Stimulated activated CD4-positive, alpha-beta T cell treated with anti-CD3 and anti-CD28 coated beads, Interleukin-4, amount 100 ng/mL, for 48 hours (primary cell): ENCODE data around the gene ANKRD16.
"Not testable (repeated sequence)": the region's sequence is repeated elsewhere in the genome, so short reads cannot be mapped to it uniquely, and the experiment has no call there.

Source experiments
- DNase-seq, 2 donors: peaks; one replicate each; pipeline ENCODE4 v3.0.0-alpha.2; 2020; ENCODE audit warnings: low read depth in 2 of 2

Gene ANKRD16

GRCh38 chr10:5889624-5890451, at the start of gene ANKRD16, which contains the start of gene FBH1:
TSS of gene ANKRD16 (minus strand) at chr10:5889893. CDS start at chr10:5889354, 539 bp downstream.
TSS of gene FBH1 (plus strand) at chr10:5890243. CDS start at chr10:5890346, 103 bp downstream.
- peak; percentile 97 to 98 for DNase-seq

DNA sequence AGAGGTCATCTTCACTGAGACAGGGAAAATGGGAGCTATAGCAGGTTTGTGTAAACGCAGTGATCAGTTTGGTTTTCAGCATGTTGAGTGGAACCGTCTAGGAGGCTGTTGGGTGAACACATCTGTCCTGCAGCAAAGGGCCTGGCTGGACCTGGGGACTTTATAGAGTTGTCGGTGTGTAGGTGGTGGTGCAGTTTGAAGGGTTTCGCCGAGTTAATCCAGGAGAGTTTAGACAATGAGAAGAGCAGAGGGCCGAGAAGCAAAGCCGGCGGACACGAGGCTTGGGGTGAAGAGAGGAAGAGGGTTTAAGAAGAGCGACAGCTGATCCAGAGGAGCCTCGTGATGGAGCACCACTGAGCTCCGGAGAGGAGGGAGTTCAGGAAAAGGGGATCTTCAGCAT, 48.6 kb upstream of the ANKRD16 start:
- no peak for DNase-seq

GRCh38 chr10:5937016-5937415, 47.3 kb upstream of the ANKRD16 start:
- no peak for DNase-seq

DNA sequence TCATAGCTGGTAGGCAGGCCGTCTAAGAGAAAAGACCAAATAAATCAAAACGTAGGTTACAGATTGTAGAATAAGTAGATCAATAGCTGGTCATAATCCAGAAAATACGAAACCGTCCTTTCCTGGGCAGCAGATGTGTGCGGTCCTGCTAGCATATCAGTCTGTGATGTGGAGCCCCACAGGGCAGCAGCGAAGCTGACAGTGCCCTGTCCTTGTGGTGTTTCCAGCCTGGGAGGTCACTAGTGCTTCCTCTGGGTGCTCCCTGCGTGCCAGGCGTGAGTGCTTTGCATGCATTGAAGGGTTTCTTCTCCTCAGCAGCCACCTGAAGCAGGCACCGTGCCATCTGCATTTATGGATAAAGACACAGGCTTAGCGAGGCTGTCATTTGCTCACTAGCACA, 45.9 kb upstream of the ANKRD16 start:
- no peak for DNase-seq

- DNase-seq, result no peak
Measured at GRCh38 chr10:5933909-5934546, 44.3 kb upstream of the ANKRD16 start.

- no peak for DNase-seq
Measured at GRCh38 chr10:5932345-5932744, 42.7 kb upstream of the ANKRD16 start.

DNA sequence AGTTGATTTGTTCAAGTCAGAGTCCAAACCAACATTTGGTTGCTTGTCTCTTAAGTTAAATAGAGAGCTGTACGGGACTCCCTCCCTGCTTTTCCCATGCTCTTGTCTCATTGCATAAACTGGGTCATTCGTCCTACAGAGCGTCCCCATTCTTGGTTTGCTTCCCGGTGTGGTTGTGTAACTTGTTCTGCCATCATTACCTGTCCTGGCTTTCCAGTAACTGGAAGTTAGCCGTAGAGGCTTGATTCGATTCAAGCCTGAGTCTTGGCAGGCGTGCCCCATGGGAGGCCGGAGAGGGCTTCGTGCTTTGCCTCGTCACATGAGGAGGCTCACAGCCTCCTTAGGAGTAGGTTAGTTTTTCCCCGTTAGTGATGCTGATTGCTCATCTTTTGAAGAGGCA, 40.6 kb upstream of the ANKRD16 start:
- no peak for DNase-seq

DNA sequence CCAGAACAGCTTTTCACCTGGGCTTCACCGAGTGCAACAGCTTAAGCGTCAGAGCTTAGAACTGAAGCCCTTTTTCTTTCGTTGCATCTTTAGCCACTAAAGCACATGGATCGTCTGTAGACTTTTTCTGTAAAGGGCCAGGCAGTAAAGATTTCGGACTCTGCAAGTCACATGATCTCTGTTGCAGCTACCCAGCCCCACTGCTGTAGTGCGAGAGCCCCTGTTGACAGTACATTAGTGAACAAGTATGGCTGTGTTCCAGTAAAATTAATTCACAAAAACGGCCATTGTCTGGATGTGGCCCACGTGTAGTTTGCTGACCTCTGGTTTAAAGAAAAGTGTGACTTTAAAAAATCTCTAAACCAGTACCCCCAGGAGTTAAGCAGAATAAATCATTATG, 39.7 kb upstream of the ANKRD16 start:
- DNase-seq, result no peak

DNA sequence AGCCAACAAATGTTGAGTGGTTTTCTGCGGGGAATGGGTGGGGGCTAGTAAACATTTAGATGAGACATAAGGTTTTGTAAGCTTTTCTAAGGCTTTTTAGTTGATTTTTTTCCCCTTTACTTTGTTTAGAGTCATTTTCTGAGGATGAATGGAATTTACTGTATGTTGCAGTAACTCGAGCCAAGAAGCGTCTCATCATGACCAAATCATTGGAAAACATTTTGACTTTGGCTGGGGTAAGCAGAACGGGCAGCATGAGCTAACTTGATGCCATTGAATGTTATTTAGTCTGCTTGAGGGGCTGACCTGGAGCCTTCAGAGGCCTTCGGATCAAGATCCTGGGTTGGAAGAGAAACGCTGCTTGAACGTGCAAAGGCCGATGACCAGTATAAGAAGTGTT, 37.6 kb upstream of the ANKRD16 start:
- DNase-seq, result no peak

GRCh38 chr10:5924889-5925288, 35.2 kb upstream of the ANKRD16 start:
- DNase-seq, result no peak

DNA sequence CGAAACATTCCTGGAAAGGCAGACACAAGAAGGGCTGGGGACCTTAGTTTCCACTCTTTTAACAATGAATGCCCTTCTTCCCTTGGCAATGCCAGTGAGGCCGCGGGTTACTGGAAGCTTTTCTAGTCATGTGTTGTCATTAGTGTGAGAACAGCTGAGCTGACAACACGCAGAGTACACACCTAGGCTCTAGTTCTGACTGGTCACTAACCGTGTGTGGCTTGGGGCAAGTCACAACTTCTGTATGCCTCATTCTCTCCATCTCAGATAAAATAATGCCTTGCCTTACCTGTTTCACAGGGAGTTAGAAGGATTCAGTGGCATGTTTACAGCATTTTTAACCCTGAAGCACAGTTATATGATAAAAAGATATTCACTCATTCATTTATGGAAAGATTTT, 32.1 kb upstream of the ANKRD16 start:
- DNase-seq, result no peak

GRCh38 chr10:5919568-5919967, 29.9 kb upstream of the ANKRD16 start:
- no peak for DNase-seq

GRCh38 chr10:5918763-5919162, 29.1 kb upstream of the ANKRD16 start:
- DNase-seq, result no peak

DNA sequence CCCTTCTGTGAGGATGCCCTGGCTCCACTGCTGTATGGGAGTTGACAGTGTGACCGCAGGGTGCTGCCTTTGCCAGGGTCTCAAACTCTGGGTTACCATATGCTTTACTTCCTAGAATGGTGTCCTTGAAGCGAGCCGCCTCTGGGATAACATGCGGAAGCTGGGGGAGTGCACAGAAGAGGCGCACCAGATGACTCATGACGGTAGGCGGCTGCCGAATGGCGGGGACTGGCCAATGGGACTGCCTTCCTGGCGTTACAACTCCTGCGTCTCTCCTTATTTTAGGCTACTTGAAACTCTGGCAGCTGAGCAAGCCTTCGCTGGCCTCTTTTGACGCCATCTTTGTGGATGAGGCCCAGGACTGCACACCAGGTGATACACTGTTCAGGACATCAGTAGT, 27.6 kb upstream of the ANKRD16 start:
- no peak for DNase-seq

GRCh38 chr10:5915451-5915850, 25.8 kb upstream of the ANKRD16 start:
- no peak for DNase-seq

DNA sequence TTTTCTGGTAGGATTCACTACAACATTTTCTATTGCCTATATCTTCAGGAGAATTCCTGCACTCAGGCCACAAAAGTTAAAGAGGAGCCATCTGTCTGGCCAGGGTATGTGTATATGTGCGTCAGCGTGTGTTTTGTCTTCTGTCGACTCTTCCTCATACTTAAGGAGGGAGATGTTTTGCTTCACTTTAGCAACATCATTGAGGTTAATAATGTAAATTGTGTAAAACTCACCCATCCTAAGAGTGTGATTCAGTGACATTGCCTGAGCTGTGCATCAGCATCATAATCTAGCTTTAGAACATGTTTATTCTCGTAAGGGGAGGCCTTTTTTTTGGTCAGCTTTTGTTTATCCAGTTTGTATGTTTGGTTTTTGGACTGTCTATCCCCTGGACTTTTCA, 24.0 kb upstream of the ANKRD16 start:
- DNase-seq, result no peak

DNA sequence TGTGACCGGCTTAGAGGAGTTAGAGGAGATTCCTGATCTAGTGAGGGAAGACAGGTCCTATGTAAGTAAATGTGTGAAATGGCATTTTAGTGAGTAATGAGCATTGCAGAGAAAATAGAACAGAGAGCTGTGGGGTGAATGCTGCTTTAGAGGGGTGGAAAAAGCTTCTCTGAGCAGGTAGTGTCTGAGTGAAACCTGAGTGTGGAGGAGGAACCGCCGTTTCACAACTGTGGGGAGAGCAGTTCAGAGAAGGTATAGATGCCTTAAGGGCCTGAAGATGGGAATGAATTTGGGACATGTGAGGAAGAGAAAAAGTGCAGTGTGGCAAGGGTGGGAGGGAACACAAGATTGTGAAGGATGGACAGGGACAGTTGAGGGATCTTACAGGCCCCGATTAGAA, 22.0 kb upstream of the ANKRD16 start:
- no peak for DNase-seq

DNA sequence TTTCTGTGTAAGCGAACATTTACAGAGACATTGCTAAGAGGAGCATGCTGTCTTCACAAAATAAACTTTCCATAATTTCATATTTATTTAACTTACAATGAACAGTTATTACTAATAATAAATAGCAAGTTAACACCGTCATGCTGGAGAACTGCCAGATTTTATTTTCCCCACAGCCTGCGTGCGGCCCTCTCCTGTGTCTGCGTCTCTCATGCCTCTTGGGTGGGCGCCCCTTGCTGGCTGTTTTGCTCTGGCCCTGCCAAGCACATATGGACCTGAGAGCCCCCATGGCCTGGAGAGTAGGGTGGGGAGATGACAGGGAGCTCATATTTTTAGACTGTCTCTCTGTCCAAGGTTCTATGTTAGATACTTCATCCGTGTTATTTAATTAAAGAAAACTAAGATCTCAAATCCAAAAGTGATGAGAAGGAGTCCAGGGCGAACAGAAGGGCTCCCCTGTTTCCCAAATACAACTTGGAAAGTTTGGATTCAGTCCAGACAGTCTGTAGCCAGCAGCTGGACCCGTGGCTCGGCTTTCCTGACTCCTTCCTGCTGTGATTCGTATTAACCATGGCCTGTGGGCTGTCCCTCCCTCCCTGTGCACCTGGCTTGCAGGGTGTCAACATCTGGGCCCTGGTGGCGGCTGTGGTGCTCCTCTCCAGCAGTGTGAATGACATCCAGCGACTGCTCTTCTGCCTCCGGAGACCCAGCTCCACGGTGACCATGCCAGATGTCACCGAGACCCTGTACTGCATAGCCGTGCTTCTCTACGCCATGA, 20.8 kb upstream of the ANKRD16 start:
- DNase-seq, result no peak

DNA sequence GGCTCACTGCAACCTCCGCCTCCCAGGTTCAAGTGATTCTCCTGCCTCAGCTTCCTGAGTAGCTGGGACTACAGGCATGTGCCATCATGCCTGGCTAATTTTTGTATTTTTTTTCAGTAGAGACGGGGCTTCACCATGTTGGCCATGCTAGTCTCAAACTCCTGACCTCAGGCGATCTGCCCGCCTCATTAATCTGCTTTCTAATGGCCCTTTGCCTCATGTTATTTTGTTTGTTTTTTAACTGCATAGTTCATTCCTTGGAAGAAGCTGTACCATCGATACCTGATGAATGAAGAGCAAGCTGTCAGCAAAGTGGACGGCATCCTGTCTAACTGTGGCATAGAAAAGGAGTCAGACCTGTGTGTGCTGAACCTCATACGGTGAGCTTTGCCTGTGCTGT, 19.0 kb upstream of the ANKRD16 start:
- not testable (repeated sequence) for DNase-seq

- DNase-seq, result no peak
Measured at GRCh38 chr10:5906651-5907050, 17.0 kb upstream of the ANKRD16 start.

DNA sequence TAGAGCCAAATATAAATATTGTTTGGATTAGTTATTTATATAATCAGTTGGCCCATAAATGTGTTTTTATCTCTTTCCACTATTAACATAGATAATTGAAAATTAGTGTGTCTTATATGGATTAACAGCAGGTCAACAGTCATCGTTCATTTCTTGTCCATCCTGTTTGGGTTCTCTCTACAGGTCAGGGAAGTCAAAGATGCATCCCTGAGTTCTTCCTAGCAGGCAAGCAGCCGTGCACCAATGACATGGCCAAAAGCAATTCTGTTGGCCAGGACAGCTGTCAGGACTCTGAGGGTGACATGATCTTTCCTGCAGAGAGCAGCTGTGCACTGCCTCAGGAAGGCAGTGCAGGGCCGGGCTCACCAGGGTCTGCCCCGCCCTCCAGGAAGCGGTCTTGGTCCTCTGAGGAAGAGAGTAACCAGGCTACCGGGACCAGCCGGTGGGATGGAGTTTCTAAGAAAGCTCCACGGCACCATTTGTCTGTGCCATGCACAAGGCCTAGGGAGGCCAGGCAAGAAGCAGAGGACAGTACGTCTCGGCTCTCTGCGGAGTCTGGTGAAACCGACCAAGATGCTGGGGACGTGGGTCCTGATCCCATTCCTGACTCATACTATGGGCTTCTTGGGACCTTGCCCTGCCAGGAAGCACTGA, 16.3 kb upstream of the ANKRD16 start:
- DNase-seq, result no peak

GRCh38 chr10:5904227-5904626, 14.5 kb upstream of the ANKRD16 start:
- no peak for DNase-seq
